Lung microvascular endothelial cell (primary cell): ENCODE measurements around the gene PRL. TPM values are rescaled to one million over a fixed set of nuclear protein-coding genes. Genes with fewer than 3 reads are reported as not detected.

Experiments
- DNase-seq, 2 donors: peaks; one replicate each; pipeline versions ENCODE4 v3.0.0 to v3.0.0-alpha.2; 2010; ENCODE audit warnings: low read depth in 2 of 2
- total RNA-seq: library from RNA; depleted of rRNA; stranded (reverse); fragments of >200 nt; gene quantifications from 2 replicates; pipeline ENCODE4 v1.2.1, GENCODE V29; 2014

Gene PRL
- total RNA-seq = not detected in 2 replicates

GRCh38 chr6:22296936-22297335 is at the start of gene PRL:
PRL (minus strand) TSS chr6:22297036; CDS start chr6:22296982, 54 bp downstream.
- no peak for DNase-seq

GRCh38 chr6:22343864-22344263 is 47.0 kb upstream of the PRL start:
- DNase-seq = no peak

GRCh38 chr6:22334778-22335177 is 37.9 kb upstream of the PRL start:
- peak in 1 of 2 donors; percentile 20 for DNase-seq

GRCh38 chr6:22333802-22334201 is 37.0 kb upstream of the PRL start:
- no peak for DNase-seq

GRCh38 chr6:22332711-22333110 is 35.9 kb upstream of the PRL start:
- DNase-seq = no peak

- DNase-seq = no peak
Observed at GRCh38 chr6:22332216-22332615, 35.4 kb upstream of the PRL start.

- no peak for DNase-seq
Observed at GRCh38 chr6:22330941-22331340, 34.1 kb upstream of the PRL start.

- DNase-seq = no peak
Observed at GRCh38 chr6:22328474-22328873, 31.6 kb upstream of the PRL start.

GRCh38 chr6:22327881-22328280 is 31.0 kb upstream of the PRL start:
- no peak for DNase-seq

- no peak for DNase-seq
Observed at GRCh38 chr6:22326500-22326899, 29.7 kb upstream of the PRL start.

GRCh38 chr6:22325481-22325880 is 28.6 kb upstream of the PRL start:
- no peak for DNase-seq

GRCh38 chr6:22323848-22324247 is 27.0 kb upstream of the PRL start:
- no peak for DNase-seq

GRCh38 chr6:22322103-22323030 is 25.5 kb upstream of the PRL start:
- peak in 1 of 2 donors; percentile 2 for DNase-seq

GRCh38 chr6:22320750-22321149 is 23.9 kb upstream of the PRL start:
- DNase-seq = peak in 1 of 2 donors; percentile 49

- DNase-seq = no peak
Observed at GRCh38 chr6:22318404-22318803, 21.6 kb upstream of the PRL start.

- no peak for DNase-seq
Observed at GRCh38 chr6:22313796-22314195, 17.0 kb upstream of the PRL start.

GRCh38 chr6:22308939-22309338 is 12.1 kb upstream of the PRL start:
- DNase-seq = no peak

- no peak for DNase-seq
Observed at GRCh38 chr6:22306741-22307466, 10.1 kb upstream of the PRL start.

- DNase-seq = no peak
Observed at GRCh38 chr6:22302838-22303237, 6.0 kb upstream of the PRL start.

- no peak for DNase-seq
Observed at GRCh38 chr6:22300273-22300998, 3.6 kb upstream of the PRL start.

GRCh38 chr6:22298475-22298890 is 1.6 kb upstream of the PRL start:
- no peak for DNase-seq

- no peak for DNase-seq
Observed at GRCh38 chr6:22296067-22296466, 769 bp downstream of the PRL start.
